GM12801 (cell line): ENCODE results near the gene DMXL2.

Experiments
- CTCF ChIP-seq: IDR thresholded peaks from one replicate; pipeline ENCODE4 v1.5.1; 2011; ENCODE audit warnings: control low read depth; ENCODE audit not compliant: insufficient read length; ENCODE audit errors: extremely low read depth

The DMXL2 gene

GRCh38 chr15:51503003-51503402 lies 119.6 kb downstream of the DMXL2 start:
- no peak for TF ChIP-seq CTCF

GRCh38 chr15:51499379-51499976 lies 123.1 kb downstream of the DMXL2 start:
- no peak for TF ChIP-seq CTCF

GRCh38 chr15:51497806-51498205 lies 124.8 kb downstream of the DMXL2 start:
- TF ChIP-seq CTCF: no peak

GRCh38 chr15:51496246-51496645 lies 126.3 kb downstream of the DMXL2 start:
- no peak for TF ChIP-seq CTCF

GRCh38 chr15:51494411-51495314 lies 127.9 kb downstream of the DMXL2 start:
- TF ChIP-seq CTCF: no peak

- TF ChIP-seq CTCF: no peak
These were observed 128.7 kb downstream of the DMXL2 start for GRCh38 chr15:51493892-51494291.

GRCh38 chr15:51492528-51492927 lies 130.0 kb downstream of the DMXL2 start:
- TF ChIP-seq CTCF: no peak
